Trophoblast cell (in vitro differentiated cells and primary cell): ENCODE measurements around the gene LIPC.

Experiments used
- DNase-seq, 2 donors: peaks; one replicate each; pipeline ENCODE4 v3.0.0-alpha.2; 2016
- H2AFZ ChIP-seq: 2 replicates; pipeline ENCODE4 v1.6.1; 2013; ENCODE audit warnings: low read length, moderate library complexity, mild to moderate bottlenecking; ENCODE audit not compliant: insufficient read depth, poor library complexity
- H2AK5ac ChIP-seq: 2 replicates; pipeline ENCODE4 v1.6.1; 2013; ENCODE audit warnings: mild to moderate bottlenecking, low read length
- H2BK120ac ChIP-seq: 2 replicates; pipeline ENCODE4 v1.6.1; 2013; ENCODE audit warnings: low read length, mild to moderate bottlenecking, moderate library complexity; ENCODE audit not compliant: insufficient read depth, poor library complexity
- H2BK12ac ChIP-seq: 2 replicates; pipeline ENCODE4 v1.6.1; 2013; ENCODE audit warnings: mild to moderate bottlenecking, low read length, moderate library complexity
- H2BK5ac ChIP-seq: 2 replicates; pipeline ENCODE4 v1.6.1; 2013; ENCODE audit warnings: low read length, low read depth, moderate library complexity, mild to moderate bottlenecking; ENCODE audit not compliant: poor library complexity
- H3K14ac ChIP-seq: 2 replicates; pipeline ENCODE4 v1.6.1; 2013; ENCODE audit warnings: mild to moderate bottlenecking, low read length
- H3K18ac ChIP-seq: 2 replicates; pipeline ENCODE4 v1.6.1; 2013; ENCODE audit warnings: mild to moderate bottlenecking, low read length
- H3K23ac ChIP-seq: 2 replicates; pipeline ENCODE4 v1.6.1; 2013; ENCODE audit warnings: low read length
- H3K27ac ChIP-seq: 2 replicates; pipeline ENCODE4 v1.5.1; 2013; ENCODE audit warnings: low read depth, mild to moderate bottlenecking, inconsistent platforms, low read length, moderate library complexity
- H3K27me3 ChIP-seq: 2 replicates; pipeline ENCODE4 v1.6.1; 2013; ENCODE audit warnings: inconsistent platforms, mild to moderate bottlenecking, low read length, moderate library complexity; ENCODE audit not compliant: insufficient read depth
- H3K36me3 ChIP-seq, 2 experiments: 1 replicate in 1 of 2; 2 replicates in 1 of 2; pipeline ENCODE4 v1.6.1; 2013; ENCODE audit warnings: low read length in 2 of 2, mild to moderate bottlenecking in 2 of 2, moderate library complexity in 1 of 2; ENCODE audit not compliant: insufficient read depth in 2 of 2, control insufficient read depth in 1 of 2
- H3K4ac ChIP-seq: 2 replicates; pipeline ENCODE4 v1.6.1; 2013; ENCODE audit warnings: low read depth, mild to moderate bottlenecking, low read length, moderate library complexity
- H3K4me1 ChIP-seq, 2 experiments: 1 replicate in 1 of 2; 2 replicates in 1 of 2; pipeline ENCODE4 v1.6.1; 2013; ENCODE audit warnings: low read length in 2 of 2, mild to moderate bottlenecking in 2 of 2, moderate library complexity in 1 of 2; ENCODE audit not compliant: insufficient read depth in 2 of 2, control insufficient read depth in 1 of 2
- H3K4me2 ChIP-seq: 2 replicates; pipeline ENCODE4 v1.6.1; 2013; ENCODE audit warnings: inconsistent platforms, mild to moderate bottlenecking, low read length, moderate library complexity
- H3K4me3 ChIP-seq: 2 replicates; pipeline ENCODE4 v1.5.1; 2013; ENCODE audit warnings: mild to moderate bottlenecking, low read depth, low read length, inconsistent platforms
- H3K79me1 ChIP-seq: one replicate; pipeline ENCODE4 v1.6.1; 2013; ENCODE audit warnings: low read length
- H3K79me2 ChIP-seq: 2 replicates; pipeline ENCODE4 v1.6.1; 2013; ENCODE audit warnings: low read length, mild to moderate bottlenecking; ENCODE audit not compliant: control insufficient read depth, insufficient read depth, poor library complexity
- H3K9ac ChIP-seq: 2 replicates; pipeline ENCODE4 v1.6.1; 2013; ENCODE audit warnings: mild to moderate bottlenecking, low read length
- H3K9me3 ChIP-seq: 2 replicates; pipeline ENCODE4 v1.6.1; 2013; ENCODE audit warnings: low read depth, mild to moderate bottlenecking, control low read depth, inconsistent platforms, low read length; ENCODE audit not compliant: insufficient read depth
- H4K12ac ChIP-seq: 2 replicates; pipeline ENCODE4 v1.6.1; 2013; ENCODE audit warnings: low read depth, mild to moderate bottlenecking, low read length, moderate library complexity
- H4K8ac ChIP-seq: 2 replicates; pipeline ENCODE4 v1.6.1; 2013; ENCODE audit warnings: low read depth, mild to moderate bottlenecking, low read length, moderate library complexity
- H4K91ac ChIP-seq: one replicate; pipeline ENCODE4 v1.6.1; 2013; ENCODE audit warnings: low read depth, mild to moderate bottlenecking, low read length, moderate library complexity
- WGBS: extraction: QIAGEN DNeasy Blood & Tissue Kit; methylation state at CpG from one replicate; pipeline ENCODE4 v1.1.7; 2013; ENCODE audit warnings: missing lambda C conversion rate; ENCODE audit not compliant: insufficient read length, insufficient coverage; ENCODE audit errors: extremely low coverage; 5-methylcytosine and 5-hydroxymethylcytosine counted together

Gene LIPC

GRCh38 chr15:58424722-58425121 lies 7.1 kb upstream of the LIPC start:
- Histone ChIP-seq H3K9me3 (no peaks in the 10 kb centered on the region), H3K27me3 (no peaks in the 10 kb centered on the region), H4K91ac (no peak overlapping the region), H3K4me1 (no peaks in the 10 kb centered on the region), H2AFZ (no peak overlapping the region), H3K4ac (no peak overlapping the region), H2AK5ac (no peak overlapping the region), H3K9ac (no peak overlapping the region), H2BK12ac (no peak overlapping the region), H3K14ac (no peak overlapping the region), H2BK120ac (no peak overlapping the region), H3K27ac (no peak overlapping the region), H3K4me2 (no peak overlapping the region), H2BK5ac (no peak overlapping the region), H3K79me2 (no peaks in the 10 kb centered on the region), H4K12ac (no peak overlapping the region), H3K79me1 (no peaks in the 10 kb centered on the region), H4K8ac (no peak overlapping the region), H3K18ac (no peak overlapping the region), H3K23ac (no peak overlapping the region), H3K36me3 (no peaks in the 10 kb centered on the region), H3K4me3 (no peak overlapping the region)
- no CpG with 5 or more reads among the region's 5 CpGs for WGBS
- no peak for DNase-seq

- no peak overlapping the region for H4K91ac ChIP-seq
- no peaks in the 10 kb centered on the region for H3K4me1 ChIP-seq
- H2BK5ac ChIP-seq: no peak overlapping the region
- no peak overlapping the region for H3K27ac ChIP-seq
- no peak overlapping the region for H4K12ac ChIP-seq
- no peaks in the 10 kb centered on the region for H3K79me1 ChIP-seq
- peak in 1 of 2 donors; percentile 35 for DNase-seq
- no CpG with 5 or more reads among the region's 3 CpGs for WGBS
- no peaks in the 10 kb centered on the region for H3K79me2 ChIP-seq
- H2AK5ac ChIP-seq: no peak overlapping the region
- H3K36me3 ChIP-seq: no peaks in the 10 kb centered on the region
- H2BK120ac ChIP-seq: no peak overlapping the region
- H2BK12ac ChIP-seq: no peak overlapping the region
- no peaks in the 10 kb centered on the region for H3K27me3 ChIP-seq
- no peak overlapping the region for H3K4me2 ChIP-seq
- H4K8ac ChIP-seq: no peak overlapping the region
- no peak overlapping the region for H3K18ac ChIP-seq
- H3K14ac ChIP-seq: no peak overlapping the region
- H3K9me3 ChIP-seq: no peaks in the 10 kb centered on the region
- no peak overlapping the region for H3K9ac ChIP-seq
- H3K4me3 ChIP-seq: no peak overlapping the region
- H3K23ac ChIP-seq: no peak overlapping the region
- no peak overlapping the region for H2AFZ ChIP-seq
- no peak overlapping the region for H3K4ac ChIP-seq
Observed at GRCh38 chr15:58425185-58425584, 6.6 kb upstream of the LIPC start.

GRCh38 chr15:58425834-58426233 lies 6.0 kb upstream of the LIPC start:
- Histone ChIP-seq H2BK5ac (no peak overlapping the region), H3K4me3 (no peak overlapping the region), H4K12ac (no peak overlapping the region), H2BK12ac (no peak overlapping the region), H3K36me3 (no peaks in the 10 kb centered on the region), H4K91ac (no peak overlapping the region), H3K4me2 (no peak overlapping the region), H2AK5ac (no peak overlapping the region), H3K23ac (no peak overlapping the region), H3K9ac (no peak overlapping the region), H4K8ac (no peak overlapping the region), H3K79me1 (no peaks in the 10 kb centered on the region), H3K9me3 (no peaks in the 10 kb centered on the region), H3K27ac (no peak overlapping the region), H3K4me1 (no peaks in the 10 kb centered on the region), H2BK120ac (no peak overlapping the region), H3K79me2 (no peaks in the 10 kb centered on the region), H3K18ac (no peak overlapping the region), H3K14ac (no peak overlapping the region), H3K27me3 (no peaks in the 10 kb centered on the region), H3K4ac (no peak overlapping the region), H2AFZ (no peak overlapping the region)
- no CpG with 5 or more reads among the region's 1 CpG for WGBS
- DNase-seq: no peak

- WGBS: no CpG with 5 or more reads among the region's 1 CpG
- no peak overlapping the region for H3K14ac ChIP-seq
- no peak overlapping the region for H3K4ac ChIP-seq
- H3K4me1 ChIP-seq: no peaks in the 10 kb centered on the region
- H2AFZ ChIP-seq: no peak overlapping the region
- no peaks in the 10 kb centered on the region for H3K36me3 ChIP-seq
- H3K79me2 ChIP-seq: no peaks in the 10 kb centered on the region
- H3K9ac ChIP-seq: no peak overlapping the region
- no peak overlapping the region for H2BK12ac ChIP-seq
- H3K9me3 ChIP-seq: no peaks in the 10 kb centered on the region
- no peaks in the 10 kb centered on the region for H3K27me3 ChIP-seq
- no peak overlapping the region for H4K12ac ChIP-seq
- H2BK5ac ChIP-seq: no peak overlapping the region
- no peak overlapping the region for H3K23ac ChIP-seq
- no peaks in the 10 kb centered on the region for H3K79me1 ChIP-seq
- H3K18ac ChIP-seq: no peak overlapping the region
- H4K8ac ChIP-seq: no peak overlapping the region
- no peak for DNase-seq
- no peak overlapping the region for H3K27ac ChIP-seq
- no peak overlapping the region for H2BK120ac ChIP-seq
- H4K91ac ChIP-seq: no peak overlapping the region
- H3K4me3 ChIP-seq: no peak overlapping the region
- no peak overlapping the region for H2AK5ac ChIP-seq
- H3K4me2 ChIP-seq: no peak overlapping the region
Observed at GRCh38 chr15:58426501-58426900, 5.3 kb upstream of the LIPC start.
